ENCODE measurements around the gene WDR70. TPM values are rescaled to one million over a fixed set of nuclear protein-coding genes. Genes with fewer than 3 reads are reported as not detected.
"Not testable (repeated sequence)": the region's sequence is repeated elsewhere in the genome, so short reads cannot be mapped to it uniquely, and the experiment has no call there.

WDR70 gene
- total RNA-seq = 41.1 and 43.0 TPM in 2 replicates
- long read RNA-seq, transcript WDR70-201 (18 exons, 2,983 nt) = major isoform, 61 of 86 reads
- long read RNA-seq, partial matches to known transcripts = 4 of 86 reads
- long read RNA-seq, other reads (novel, unspliced or antisense) = 21 of 86 reads

DNA sequence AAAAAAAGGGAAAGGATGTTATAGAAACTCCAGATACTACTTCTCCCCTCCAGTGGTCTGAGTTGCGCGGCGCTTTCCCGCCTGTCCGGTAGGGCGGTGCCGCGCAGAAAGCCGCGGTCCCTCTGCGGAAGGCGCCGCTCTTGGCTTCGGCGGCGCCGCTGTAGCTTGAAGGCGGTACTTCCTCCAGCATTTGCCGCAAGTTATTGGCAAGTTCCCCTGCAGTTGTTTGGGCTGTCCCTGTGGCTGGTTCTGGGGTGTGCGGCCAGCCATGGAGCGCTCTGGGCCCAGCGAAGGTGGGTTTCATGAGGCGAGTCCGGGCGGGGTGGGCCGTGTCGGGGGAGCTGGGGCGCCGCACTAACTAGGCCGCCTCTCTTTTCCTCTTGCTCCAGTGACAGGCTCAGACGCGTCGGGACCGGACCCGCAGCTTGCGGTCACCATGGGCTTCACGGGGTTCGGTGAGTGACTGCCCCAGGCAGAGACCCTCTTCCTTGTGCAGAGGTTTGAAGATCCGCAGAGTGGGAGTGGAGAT lies at the start of gene WDR70:
Gene WDR70 (plus strand): TSS at position 219 of the 529 bp plus-strand sequence. CDS start 50 bp downstream, at position 269.
- TF ChIP-seq, protein P1, sequence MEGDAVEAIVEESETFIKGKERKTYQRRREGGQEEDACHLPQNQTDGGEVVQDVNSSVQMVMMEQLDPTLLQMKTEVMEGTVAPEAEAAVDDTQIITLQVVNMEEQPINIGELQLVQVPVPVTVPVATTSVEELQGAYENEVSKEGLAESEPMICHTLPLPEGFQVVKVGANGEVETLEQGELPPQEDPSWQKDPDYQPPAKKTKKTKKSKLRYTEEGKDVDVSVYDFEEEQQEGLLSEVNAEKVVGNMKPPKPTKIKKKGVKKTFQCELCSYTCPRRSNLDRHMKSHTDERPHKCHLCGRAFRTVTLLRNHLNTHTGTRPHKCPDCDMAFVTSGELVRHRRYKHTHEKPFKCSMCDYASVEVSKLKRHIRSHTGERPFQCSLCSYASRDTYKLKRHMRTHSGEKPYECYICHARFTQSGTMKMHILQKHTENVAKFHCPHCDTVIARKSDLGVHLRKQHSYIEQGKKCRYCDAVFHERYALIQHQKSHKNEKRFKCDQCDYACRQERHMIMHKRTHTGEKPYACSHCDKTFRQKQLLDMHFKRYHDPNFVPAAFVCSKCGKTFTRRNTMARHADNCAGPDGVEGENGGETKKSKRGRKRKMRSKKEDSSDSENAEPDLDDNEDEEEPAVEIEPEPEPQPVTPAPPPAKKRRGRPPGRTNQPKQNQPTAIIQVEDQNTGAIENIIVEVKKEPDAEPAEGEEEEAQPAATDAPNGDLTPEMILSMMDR (IDR thresholded peaks at IDR 0.05; ENCODE audit: unreplicated experiment) = peak; percentile 60
- Mint-ChIP-seq H3K4me3 (ENCODE audit: low read depth) (peak within 1 kb of the TSS; percentile 91), H3K27ac (peak within 1 kb of the TSS; percentile 76), H3K27me3 (peaks cover 13% of the 10 kb centered on the region)
- H3K4me1 Mint-ChIP-seq (ENCODE audit: low read depth); H3K36me3 Mint-ChIP-seq (ENCODE audit: insufficient read depth); H3K9me3 Mint-ChIP-seq (ENCODE audit: low read depth): not testable (repeated sequence)
- peak; percentile 55 for DNase-seq (ENCODE audit: low spot score, unreplicated experiment)

DNA sequence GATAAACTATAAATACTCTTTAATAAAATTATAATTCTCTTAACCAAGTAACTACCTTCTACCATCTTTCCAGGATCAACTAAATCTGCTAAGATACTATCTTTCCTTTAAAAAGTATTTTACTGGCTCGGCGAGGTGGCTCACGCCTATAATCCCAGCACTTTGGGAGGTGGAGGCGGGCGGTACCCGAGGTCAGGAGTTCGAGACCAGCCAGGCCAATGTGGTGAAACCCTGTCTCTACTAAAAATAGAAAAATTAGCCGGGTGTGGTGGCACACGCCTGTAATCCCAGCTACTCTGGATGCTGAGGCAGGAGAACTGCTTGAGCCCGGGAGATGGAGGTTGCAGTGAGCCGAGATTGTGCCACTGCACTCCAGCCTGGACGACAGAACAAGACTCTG lies 44.4 kb upstream of the WDR70 start:
- not testable (repeated sequence) for H3K27ac Mint-ChIP-seq; H3K4me1 Mint-ChIP-seq (ENCODE audit: low read depth); H3K9me3 Mint-ChIP-seq (ENCODE audit: low read depth); H3K27me3 Mint-ChIP-seq; H3K4me3 Mint-ChIP-seq (ENCODE audit: low read depth); DNase-seq (ENCODE audit: low spot score, unreplicated experiment)
- H3K36me3 Mint-ChIP-seq (ENCODE audit: insufficient read depth) = peaks cover 16% of the 10 kb centered on the region

DNA sequence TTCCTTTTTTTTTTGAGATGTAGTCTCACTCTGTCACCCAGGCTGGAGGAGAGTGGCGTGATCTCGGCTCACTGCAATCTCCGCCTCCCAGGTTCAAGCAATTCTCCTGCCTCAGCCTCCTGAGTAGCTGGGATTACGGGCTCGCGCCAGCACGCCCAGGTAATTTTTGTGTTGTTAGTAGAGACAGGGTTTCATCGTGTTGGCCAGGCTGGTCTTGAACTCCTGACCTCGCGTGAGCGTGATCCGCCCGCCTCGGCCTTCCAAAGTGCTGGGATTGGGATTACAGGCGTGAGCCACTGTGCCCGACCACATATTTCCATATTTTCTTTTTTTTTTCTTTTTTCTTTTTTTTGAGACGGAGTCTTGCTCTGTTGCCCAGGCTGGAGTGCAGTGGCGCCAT lies 36.4 kb upstream of the WDR70 start:
- not testable (repeated sequence) for H3K27ac Mint-ChIP-seq; H3K36me3 Mint-ChIP-seq (ENCODE audit: insufficient read depth); H3K9me3 Mint-ChIP-seq (ENCODE audit: low read depth); H3K27me3 Mint-ChIP-seq; H3K4me3 Mint-ChIP-seq (ENCODE audit: low read depth); H3K4me1 Mint-ChIP-seq (ENCODE audit: low read depth); DNase-seq (ENCODE audit: low spot score, unreplicated experiment)

DNA sequence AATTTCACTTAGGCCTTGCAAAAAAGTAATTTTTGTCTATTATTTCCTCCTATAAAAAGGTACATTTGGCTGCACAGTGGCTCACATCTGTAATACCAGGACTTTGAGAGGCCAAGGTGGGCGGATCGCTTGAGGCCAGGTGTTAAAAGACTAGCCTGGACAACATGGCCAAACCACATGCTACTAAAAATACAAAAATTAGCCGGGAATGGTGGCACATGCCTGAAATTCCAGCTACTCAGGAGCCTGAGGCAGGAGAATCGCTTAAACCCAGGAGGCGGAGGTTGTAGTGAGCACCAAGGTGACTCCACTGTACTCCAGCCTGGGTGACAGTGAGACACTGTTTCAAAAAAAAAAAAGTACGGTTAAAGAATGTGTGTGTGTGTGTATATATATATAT lies 24.0 kb upstream of the WDR70 start:
- Mint-ChIP-seq H3K9me3 (ENCODE audit: low read depth) (no peaks in the 10 kb centered on the region), H3K36me3 (ENCODE audit: insufficient read depth) (peaks cover 4% of the 10 kb centered on the region), H3K4me3 (ENCODE audit: low read depth) (no peak overlapping the region), H3K27me3 (no peaks in the 10 kb centered on the region), H3K4me1 (ENCODE audit: low read depth) (no peaks in the 10 kb centered on the region), H3K27ac (no peak overlapping the region)
- TF ChIP-seq, protein P1 (IDR thresholded peaks at IDR 0.05; ENCODE audit: unreplicated experiment) = no peak
- no peak for DNase-seq (ENCODE audit: low spot score, unreplicated experiment)

DNA sequence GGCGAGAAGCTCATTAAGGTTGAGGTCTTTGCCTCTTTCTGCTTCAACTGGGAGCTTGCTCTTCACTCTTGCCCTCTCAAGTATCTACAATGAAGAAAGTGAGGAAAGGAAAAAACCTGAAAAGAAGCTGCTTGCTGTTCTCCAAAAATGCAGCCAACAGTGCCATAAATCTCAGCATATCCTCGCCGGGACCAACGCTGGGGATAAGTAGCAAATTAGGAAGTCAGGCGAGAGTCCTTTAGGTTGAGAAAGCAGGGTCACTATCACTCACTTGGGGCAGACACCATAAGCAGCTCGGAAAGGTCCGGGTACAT lies 8.6 kb upstream of the WDR70 start:
- Mint-ChIP-seq H3K27ac (peak overlapping the region; percentile 98), H3K4me3 (ENCODE audit: low read depth) (peak overlapping the region; percentile 97), H3K36me3 (ENCODE audit: insufficient read depth) (no peaks in the 10 kb centered on the region), H3K4me1 (ENCODE audit: low read depth) (peaks cover 18% of the 10 kb centered on the region), H3K27me3 (peaks cover 5% of the 10 kb centered on the region), H3K9me3 (ENCODE audit: low read depth) (no peaks in the 10 kb centered on the region)
- DNase-seq (ENCODE audit: low spot score, unreplicated experiment) = no peak
- TF ChIP-seq, protein P1 (IDR thresholded peaks at IDR 0.05; ENCODE audit: unreplicated experiment) = no peak

DNA sequence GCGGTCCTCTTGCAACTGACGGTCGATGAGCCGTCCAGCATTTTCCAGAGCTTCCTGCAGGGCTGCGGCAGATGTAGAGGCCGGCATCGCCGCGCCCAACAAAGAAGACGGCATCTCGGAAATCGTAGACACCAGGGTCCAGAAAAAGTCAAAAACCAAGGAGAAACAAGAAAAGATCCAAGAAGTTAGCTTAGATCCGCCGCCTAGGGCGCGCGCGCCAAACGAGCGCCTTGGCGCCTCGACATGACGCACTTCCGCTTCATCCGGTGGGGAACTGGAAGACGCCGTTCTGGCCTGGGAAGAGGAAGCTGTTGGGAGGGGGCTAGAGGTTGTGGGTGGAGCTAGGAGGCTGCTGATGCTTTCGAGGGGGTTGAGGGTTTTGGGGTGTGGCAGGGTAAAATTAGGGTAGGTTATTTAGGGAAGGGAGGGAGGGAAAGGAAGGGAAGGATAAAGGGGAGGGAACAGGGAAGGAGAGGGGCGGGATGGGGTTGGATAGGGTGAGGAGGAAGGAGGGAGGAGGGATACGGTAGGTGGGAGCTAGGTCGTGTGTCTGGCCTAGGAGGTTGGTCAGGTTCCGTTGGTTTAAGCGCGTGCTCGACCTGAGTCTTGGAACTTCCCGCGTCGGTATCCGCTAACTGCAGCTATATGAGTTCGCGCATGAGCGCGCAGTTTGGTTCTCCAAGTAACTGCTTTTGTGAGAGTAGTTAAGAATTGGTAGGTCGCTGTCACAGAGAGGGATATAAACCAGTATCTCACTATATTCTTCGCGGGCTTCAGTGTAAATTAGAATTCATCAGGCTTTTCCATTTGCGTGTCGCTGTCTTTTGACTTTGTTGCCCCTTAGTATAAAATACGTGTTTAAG lies 8.0 kb upstream of the WDR70 start, which contains the start of gene NUP155:
Gene NUP155 (minus strand): TSS at position 243 of the 863 bp plus-strand sequence. CDS start 129 bp downstream, at position 114.
- peaks cover 11% of the 10 kb centered on the region for H3K27me3 Mint-ChIP-seq
- DNase-seq (ENCODE audit: low spot score, unreplicated experiment) = peak; percentile 65
- peak within 1 kb of the TSS; percentile 97 for H3K4me3 Mint-ChIP-seq (ENCODE audit: low read depth)
- H3K27ac Mint-ChIP-seq = peak within 1 kb of the TSS; percentile 98
- peaks cover 18% of the 10 kb centered on the region for H3K4me1 Mint-ChIP-seq (ENCODE audit: low read depth)
- no peaks in the 10 kb centered on the region for H3K9me3 Mint-ChIP-seq (ENCODE audit: low read depth)
- TF ChIP-seq, protein P1 (IDR thresholded peaks at IDR 0.05; ENCODE audit: unreplicated experiment) = no peak
- no peaks in the 10 kb centered on the region for H3K36me3 Mint-ChIP-seq (ENCODE audit: insufficient read depth)
